Pancreas (tissue), 10 donors: ENCODE data around the gene LRRC43. TPM values are rescaled to one million over a fixed set of nuclear protein-coding genes. Genes with fewer than 3 reads are reported as not detected.
"Not testable (repeated sequence)": the region's sequence is repeated elsewhere in the genome, so short reads cannot be mapped to it uniquely, and the experiment has no call there.

Experiments used
- ATAC-seq, 4 donors: fragments of 200-7000 bp; cut with Tn5 transposase; one replicate each; pipeline versions ENCODE4 v1.8.0 to v1.9.1; 2020; ENCODE audit warnings: mild to moderate bottlenecking in 4 of 4, moderate library complexity in 4 of 4
- DNase-seq, 6 donors: peaks; one replicate each; pipeline ENCODE4 v3.0.0-alpha.2; 2020
- FAIRE-seq: peaks from 2 replicates; lab custom pipeline; 2012; peaks lifted over from hg19 to GRCh38; lab: Jason Lieb, UNC
- H3K27ac ChIP-seq, 4 donors: fragments of 200-600 bp; sonication (generic); 1 replicate in 3 of 4; 2 replicates in 1 of 4; pipeline versions ENCODE4 v1.5.0 to v1.8.0; 2020
- H3K27me3 ChIP-seq, 4 donors: fragments of 200-600 bp; one replicate each; pipeline ENCODE4 v1.8.0; 2021
- H3K36me3 ChIP-seq, 3 donors: fragments of 200-600 bp; sonication (generic) in 1 of 3; one replicate each; pipeline versions ENCODE4 v1.5.0 to v1.8.0; 2020 to 2021
- H3K4me1 ChIP-seq, 3 donors: fragments of 200-600 bp; one replicate each; pipeline ENCODE4 v1.8.0; 2021
- H3K4me3 ChIP-seq, 4 donors: fragments of 200-600 bp; sonication (generic) in 2 of 4; one replicate each; pipeline versions ENCODE4 v1.5.0 to v1.8.0; 2020 to 2021
- H3K9me3 ChIP-seq, 4 donors: fragments of 200-600 bp; one replicate each; pipeline ENCODE4 v1.8.0; 2021
- WGBS, 2 donors: extraction: QIAGEN DNeasy Blood & Tissue Kit; methylation state at CpG; one replicate each; pipeline ENCODE4 v1.1.7; 2013; 5-methylcytosine and 5-hydroxymethylcytosine counted together
- intact Hi-C, 3 donors: fragments of 100-400 bp; cut with DNase I; formaldehyde crosslinking; loops; one replicate each; pipeline versions ENCODE4 v1.11.1 to v1.14.2; 2022
- polyA plus RNA-seq, 2 donors: library from polyadenylated mRNA; stranded (reverse); fragments of 200-250 nt; gene quantifications; one replicate each; pipeline ENCODE4 v1.2.3, GENCODE V29; 2013
- total RNA-seq, 6 donors: library from RNA; stranded (reverse); fragmentation: NEBNext Ultra II Directional in 4 of 6; extraction: Animal tissue kit (Norgen Biotek cat#: 25700) in 4 of 6; gene quantifications; one replicate each; pipeline versions ENCODE4 v1.2.1 to v1.2.4, GENCODE V29; 2021 to 2023
- TF ChIP-seq, protein P1 (sequence below), 4 donors: fragments of 200-600 bp; sonication (generic) in 3 of 4; IDR thresholded peaks; one replicate each; pipeline versions ENCODE4 v1.5.0 to v1.8.0; 2021; ENCODE audit warnings: antibody characterized with exemption in 4 of 4
- donor health status: healthy with polysubstance abuse.
- donor health status: DM: no; HTN: no; CAD: no; lungs with moderate emphysema.
- donor health status: DM: no; HTN: no; CAD: no.
- donor health status: control.
- donor health status: control.
- donor health status: Bipolar disorder and iron deficiency.
- donor health status: DM: yes; HTN: yes; CAD: no.
- donor health status: DM: no; HTN: no; CAD: no.
- donor health status: DM: no; HTN: no; CAD: no.
- donor health status: DM: yes; HTN: yes; CAD: no.

LRRC43 gene
- total and polyA plus RNA-seq, 8 donors: 0.12 to 1.6 (median 0.52) TPM

- TF ChIP-seq, protein P1, sequence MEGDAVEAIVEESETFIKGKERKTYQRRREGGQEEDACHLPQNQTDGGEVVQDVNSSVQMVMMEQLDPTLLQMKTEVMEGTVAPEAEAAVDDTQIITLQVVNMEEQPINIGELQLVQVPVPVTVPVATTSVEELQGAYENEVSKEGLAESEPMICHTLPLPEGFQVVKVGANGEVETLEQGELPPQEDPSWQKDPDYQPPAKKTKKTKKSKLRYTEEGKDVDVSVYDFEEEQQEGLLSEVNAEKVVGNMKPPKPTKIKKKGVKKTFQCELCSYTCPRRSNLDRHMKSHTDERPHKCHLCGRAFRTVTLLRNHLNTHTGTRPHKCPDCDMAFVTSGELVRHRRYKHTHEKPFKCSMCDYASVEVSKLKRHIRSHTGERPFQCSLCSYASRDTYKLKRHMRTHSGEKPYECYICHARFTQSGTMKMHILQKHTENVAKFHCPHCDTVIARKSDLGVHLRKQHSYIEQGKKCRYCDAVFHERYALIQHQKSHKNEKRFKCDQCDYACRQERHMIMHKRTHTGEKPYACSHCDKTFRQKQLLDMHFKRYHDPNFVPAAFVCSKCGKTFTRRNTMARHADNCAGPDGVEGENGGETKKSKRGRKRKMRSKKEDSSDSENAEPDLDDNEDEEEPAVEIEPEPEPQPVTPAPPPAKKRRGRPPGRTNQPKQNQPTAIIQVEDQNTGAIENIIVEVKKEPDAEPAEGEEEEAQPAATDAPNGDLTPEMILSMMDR (IDR thresholded peaks at IDR 0.05): no peak
- no peak overlapping the region for H3K4me3 ChIP-seq
- no peak for ATAC-seq
- H3K27ac ChIP-seq: no peak overlapping the region
- no peaks in the 10 kb centered on the region for H3K4me1 ChIP-seq
- no peaks in the 10 kb centered on the region for H3K9me3 ChIP-seq
- 71 to 80% methylated on average over 5 of the region's 5 CpGs for WGBS, 2 donors
- H3K36me3 ChIP-seq: no peaks in the 10 kb centered on the region
- no peaks in the 10 kb centered on the region for H3K27me3 ChIP-seq
- intact Hi-C loops: no loop called here
- DNase-seq: no peak
- no peak for FAIRE-seq
Measured at GRCh38 chr12:122171399-122171798, 11.5 kb upstream of the LRRC43 start.

DNA sequence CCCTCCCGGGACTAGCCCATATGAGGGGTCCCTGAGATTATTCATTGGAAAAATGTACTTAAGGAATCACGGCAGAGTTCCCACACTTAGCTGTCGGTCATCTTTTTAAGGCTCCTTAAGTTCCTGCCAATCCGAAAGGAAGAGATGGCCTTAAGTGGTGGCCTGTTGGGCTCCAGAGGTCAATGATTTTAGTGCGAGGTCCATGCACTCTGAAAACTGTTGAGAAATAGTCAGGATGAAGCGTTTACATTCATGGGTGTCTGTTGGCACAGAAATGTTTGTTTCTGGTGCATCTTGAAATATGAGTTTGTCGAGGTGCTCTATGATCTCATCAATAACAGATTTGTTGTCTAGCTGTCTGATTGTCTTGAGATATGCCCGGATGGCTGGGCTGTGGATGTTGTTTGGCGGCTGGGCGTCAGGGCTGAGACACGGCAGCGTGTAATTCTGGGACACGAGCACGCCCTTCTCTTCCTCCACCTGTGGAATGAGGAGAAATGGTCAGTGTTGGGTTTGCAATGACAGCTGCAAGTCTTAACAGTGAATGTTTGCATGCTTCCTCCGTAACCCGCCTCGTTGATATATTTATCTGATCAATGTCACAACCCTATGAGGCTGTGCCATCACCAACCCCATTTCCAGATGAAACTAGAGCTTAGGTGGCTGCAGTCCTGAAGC, 10.5 kb upstream of the LRRC43 start:
- no peaks in the 10 kb centered on the region for H3K4me1 ChIP-seq
- FAIRE-seq (no peak), ATAC-seq (no peak), DNase-seq (no peak)
- TF ChIP-seq, protein P1 (IDR thresholded peaks at IDR 0.05): no peak
- H3K27ac ChIP-seq: no peak overlapping the region
- WGBS, 2 donors: 48 to 51% methylated on average over 17 of the region's 17 CpGs
- H3K36me3 ChIP-seq: no peaks in the 10 kb centered on the region
- intact Hi-C loops: no loop called here
- no peaks in the 10 kb centered on the region for H3K27me3 ChIP-seq
- H3K4me3 ChIP-seq: no peak overlapping the region
- no peaks in the 10 kb centered on the region for H3K9me3 ChIP-seq

GRCh38 chr12:122174155-122174845, 8.6 kb upstream of the LRRC43 start, which contains the start of gene IL31:
Gene IL31, minus strand, starts transcription at chr12:122174221. Its CDS starts 49 bp downstream, at chr12:122174172.
- no peaks in the 10 kb centered on the region for H3K36me3 ChIP-seq
- TF ChIP-seq, protein P1 (IDR thresholded peaks at IDR 0.05): no peak
- WGBS, 2 donors: 76 to 80% methylated on average over 17 of the region's 17 CpGs
- H3K9me3 ChIP-seq: no peaks in the 10 kb centered on the region
- no peaks in the 10 kb centered on the region for H3K4me1 ChIP-seq
- DNase-seq: no peak
- no peaks in the 10 kb centered on the region for H3K27me3 ChIP-seq
- H3K27ac ChIP-seq: no peak within 1 kb of the TSS
- no peak for ATAC-seq
- no peak for FAIRE-seq
- H3K4me3 ChIP-seq: no peak within 1 kb of the TSS
- intact Hi-C loops: no loop called here

DNA sequence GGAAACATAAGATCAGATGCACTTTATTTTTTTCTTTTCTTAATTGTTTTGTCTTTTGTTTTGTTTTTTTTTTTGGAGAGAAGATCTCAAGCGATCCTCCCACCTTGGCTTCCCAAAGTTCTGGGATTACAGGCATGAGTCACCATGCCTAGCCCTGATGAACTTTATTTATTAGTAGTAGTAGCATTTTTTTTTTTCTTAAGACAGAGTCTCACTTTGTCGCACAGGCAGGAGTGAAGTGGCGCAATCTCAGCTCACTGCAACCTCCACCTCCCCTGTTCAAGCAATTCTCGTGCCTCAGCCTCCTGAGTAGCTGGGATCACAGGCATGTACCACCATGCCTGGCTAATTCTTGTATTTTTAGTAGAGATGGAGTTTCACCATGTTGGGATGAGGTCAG, 6.5 kb upstream of the LRRC43 start:
- H3K27me3 ChIP-seq, intact Hi-C loops, H3K9me3 ChIP-seq, H3K36me3 ChIP-seq, FAIRE-seq, H3K4me1 ChIP-seq, H3K4me3 ChIP-seq, DNase-seq, ATAC-seq, H3K27ac ChIP-seq: not testable (repeated sequence)
- 93 to 94% methylated on average over 4 of the region's 4 CpGs for WGBS, 2 donors

- WGBS, 2 donors: 80 to 88% methylated on average over 10 of the region's 10 CpGs
- DNase-seq (no peak), ATAC-seq (peak in 2 of 4 donors; percentile 20 to 25), FAIRE-seq (no peak)
- peaks cover 0 to 4% (median 0%) of the 10 kb centered on the region in 3 donors for H3K4me1 ChIP-seq
- H3K4me3 ChIP-seq: peak overlapping the region in 3 of 4 donors; percentile 18 to 51 (median 49)
- no peak overlapping the region for H3K27ac ChIP-seq
- H3K36me3 ChIP-seq: no peaks in the 10 kb centered on the region
- H3K9me3 ChIP-seq: no peaks in the 10 kb centered on the region
- intact Hi-C loops: loop anchor here in 1 of 3 donors (10.0 kb wide), 1 partner anchor 129 kb away; no protein-coding TSS in a partner anchor
- H3K27me3 ChIP-seq: no peaks in the 10 kb centered on the region
- TF ChIP-seq, protein P1 (IDR thresholded peaks at IDR 0.05): no peak
Measured at GRCh38 chr12:122183588-122183940, 641 bp downstream of the LRRC43 start.
